Trophoblast cell (in vitro differentiated cells and primary cell): ENCODE measurements around the gene ATP13A3.
A peak's percentile ranks its signal among the peaks of the same experiment; 100 is the strongest.

Experiments
- DNase-seq, 2 donors: peaks; one replicate each; pipeline ENCODE4 v3.0.0-alpha.2; 2016
- H2AFZ ChIP-seq: 2 replicates; pipeline ENCODE4 v1.6.1; 2013; ENCODE audit warnings: low read length, moderate library complexity, mild to moderate bottlenecking; ENCODE audit not compliant: insufficient read depth, poor library complexity
- H2AK5ac ChIP-seq: 2 replicates; pipeline ENCODE4 v1.6.1; 2013; ENCODE audit warnings: mild to moderate bottlenecking, low read length
- H2BK120ac ChIP-seq: 2 replicates; pipeline ENCODE4 v1.6.1; 2013; ENCODE audit warnings: low read length, mild to moderate bottlenecking, moderate library complexity; ENCODE audit not compliant: insufficient read depth, poor library complexity
- H2BK12ac ChIP-seq: 2 replicates; pipeline ENCODE4 v1.6.1; 2013; ENCODE audit warnings: mild to moderate bottlenecking, low read length, moderate library complexity
- H2BK5ac ChIP-seq: 2 replicates; pipeline ENCODE4 v1.6.1; 2013; ENCODE audit warnings: low read length, low read depth, moderate library complexity, mild to moderate bottlenecking; ENCODE audit not compliant: poor library complexity
- H3K14ac ChIP-seq: 2 replicates; pipeline ENCODE4 v1.6.1; 2013; ENCODE audit warnings: mild to moderate bottlenecking, low read length
- H3K18ac ChIP-seq: 2 replicates; pipeline ENCODE4 v1.6.1; 2013; ENCODE audit warnings: mild to moderate bottlenecking, low read length
- H3K23ac ChIP-seq: 2 replicates; pipeline ENCODE4 v1.6.1; 2013; ENCODE audit warnings: low read length
- H3K27ac ChIP-seq: 2 replicates; pipeline ENCODE4 v1.5.1; 2013; ENCODE audit warnings: low read depth, mild to moderate bottlenecking, inconsistent platforms, low read length, moderate library complexity
- H3K27me3 ChIP-seq: 2 replicates; pipeline ENCODE4 v1.6.1; 2013; ENCODE audit warnings: inconsistent platforms, mild to moderate bottlenecking, low read length, moderate library complexity; ENCODE audit not compliant: insufficient read depth
- H3K36me3 ChIP-seq, 2 experiments: 1 replicate in 1 of 2; 2 replicates in 1 of 2; pipeline ENCODE4 v1.6.1; 2013; ENCODE audit warnings: low read length in 2 of 2, mild to moderate bottlenecking in 2 of 2, moderate library complexity in 1 of 2; ENCODE audit not compliant: insufficient read depth in 2 of 2, control insufficient read depth in 1 of 2
- H3K4ac ChIP-seq: 2 replicates; pipeline ENCODE4 v1.6.1; 2013; ENCODE audit warnings: low read depth, mild to moderate bottlenecking, low read length, moderate library complexity
- H3K4me1 ChIP-seq, 2 experiments: 1 replicate in 1 of 2; 2 replicates in 1 of 2; pipeline ENCODE4 v1.6.1; 2013; ENCODE audit warnings: low read length in 2 of 2, mild to moderate bottlenecking in 2 of 2, moderate library complexity in 1 of 2; ENCODE audit not compliant: insufficient read depth in 2 of 2, control insufficient read depth in 1 of 2
- H3K4me2 ChIP-seq: 2 replicates; pipeline ENCODE4 v1.6.1; 2013; ENCODE audit warnings: inconsistent platforms, mild to moderate bottlenecking, low read length, moderate library complexity
- H3K4me3 ChIP-seq: 2 replicates; pipeline ENCODE4 v1.5.1; 2013; ENCODE audit warnings: mild to moderate bottlenecking, low read depth, low read length, inconsistent platforms
- H3K79me1 ChIP-seq: one replicate; pipeline ENCODE4 v1.6.1; 2013; ENCODE audit warnings: low read length
- H3K79me2 ChIP-seq: 2 replicates; pipeline ENCODE4 v1.6.1; 2013; ENCODE audit warnings: low read length, mild to moderate bottlenecking; ENCODE audit not compliant: control insufficient read depth, insufficient read depth, poor library complexity
- H3K9ac ChIP-seq: 2 replicates; pipeline ENCODE4 v1.6.1; 2013; ENCODE audit warnings: mild to moderate bottlenecking, low read length
- H3K9me3 ChIP-seq: 2 replicates; pipeline ENCODE4 v1.6.1; 2013; ENCODE audit warnings: low read depth, mild to moderate bottlenecking, control low read depth, inconsistent platforms, low read length; ENCODE audit not compliant: insufficient read depth
- H4K12ac ChIP-seq: 2 replicates; pipeline ENCODE4 v1.6.1; 2013; ENCODE audit warnings: low read depth, mild to moderate bottlenecking, low read length, moderate library complexity
- H4K8ac ChIP-seq: 2 replicates; pipeline ENCODE4 v1.6.1; 2013; ENCODE audit warnings: low read depth, mild to moderate bottlenecking, low read length, moderate library complexity
- H4K91ac ChIP-seq: one replicate; pipeline ENCODE4 v1.6.1; 2013; ENCODE audit warnings: low read depth, mild to moderate bottlenecking, low read length, moderate library complexity
- WGBS: extraction: QIAGEN DNeasy Blood & Tissue Kit; methylation state at CpG from one replicate; pipeline ENCODE4 v1.1.7; 2013; ENCODE audit warnings: missing lambda C conversion rate; ENCODE audit not compliant: insufficient read length, insufficient coverage; ENCODE audit errors: extremely low coverage; 5-methylcytosine and 5-hydroxymethylcytosine counted together

Gene ATP13A3

DNA sequence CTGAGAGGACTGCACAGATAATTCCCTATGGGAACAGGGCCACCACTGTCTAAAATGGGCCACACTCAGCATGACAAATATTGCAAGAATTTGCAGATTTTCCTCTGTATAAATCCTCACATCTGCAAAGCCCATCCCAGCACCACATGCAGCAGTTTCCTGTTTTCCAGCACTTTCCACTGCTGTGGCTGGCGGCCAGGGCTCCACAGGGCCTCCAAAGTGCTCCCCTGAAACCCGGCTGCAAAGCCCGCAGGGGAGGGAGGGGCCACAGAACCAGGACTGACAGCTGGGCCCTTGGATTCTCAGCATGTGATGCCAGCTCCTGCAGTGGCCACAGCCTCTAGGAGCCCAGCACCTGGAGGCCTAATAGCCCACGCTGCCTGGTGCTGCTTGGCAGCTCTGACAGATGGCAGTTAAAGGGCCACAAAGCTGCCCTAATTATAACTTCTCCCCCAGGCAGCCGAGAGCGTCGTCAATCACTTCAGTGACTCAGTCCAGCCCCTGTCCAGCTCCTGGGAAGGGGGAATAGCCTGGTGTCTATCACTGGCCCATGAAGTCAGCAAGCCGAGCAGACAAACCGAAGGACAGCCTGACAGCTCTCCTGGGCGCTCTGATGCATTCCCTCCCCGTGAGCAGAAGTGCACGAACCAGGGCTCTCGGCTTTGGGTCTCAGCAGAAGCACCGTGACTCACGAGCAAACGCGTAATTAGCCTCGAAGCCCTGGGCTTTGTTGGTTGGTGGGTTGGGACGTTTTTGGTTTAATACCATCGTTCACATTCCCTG, 122.0 kb downstream of the ATP13A3 start:
- no peak overlapping the region for H3K4me3 ChIP-seq
- H3K27ac ChIP-seq: no peak overlapping the region
- H3K4me1 ChIP-seq: peaks cover 3 to 14% of the 10 kb centered on the region in 2 experiments
- no peak overlapping the region for H4K12ac ChIP-seq
- H2BK120ac ChIP-seq: no peak overlapping the region
- H3K9me3 ChIP-seq: peaks cover 2% of the 10 kb centered on the region
- H3K4ac ChIP-seq: no peak overlapping the region
- no peak overlapping the region for H4K8ac ChIP-seq
- H4K91ac ChIP-seq: no peak overlapping the region
- no CpG with 5 or more reads among the region's 20 CpGs for WGBS
- H3K27me3 ChIP-seq: no peaks in the 10 kb centered on the region
- H3K14ac ChIP-seq: no peak overlapping the region
- H2BK12ac ChIP-seq: no peak overlapping the region
- no peaks in the 10 kb centered on the region for H3K36me3 ChIP-seq
- no peak overlapping the region for H2AK5ac ChIP-seq
- H3K23ac ChIP-seq: no peak overlapping the region
- no peak overlapping the region for H2AFZ ChIP-seq
- H2BK5ac ChIP-seq: no peak overlapping the region
- no peaks in the 10 kb centered on the region for H3K79me1 ChIP-seq
- no peak overlapping the region for H3K18ac ChIP-seq
- no peaks in the 10 kb centered on the region for H3K79me2 ChIP-seq
- no peak overlapping the region for H3K9ac ChIP-seq
- H3K4me2 ChIP-seq: peak overlapping the region; percentile 15
- DNase-seq: peak; percentile 33 to 38

DNA sequence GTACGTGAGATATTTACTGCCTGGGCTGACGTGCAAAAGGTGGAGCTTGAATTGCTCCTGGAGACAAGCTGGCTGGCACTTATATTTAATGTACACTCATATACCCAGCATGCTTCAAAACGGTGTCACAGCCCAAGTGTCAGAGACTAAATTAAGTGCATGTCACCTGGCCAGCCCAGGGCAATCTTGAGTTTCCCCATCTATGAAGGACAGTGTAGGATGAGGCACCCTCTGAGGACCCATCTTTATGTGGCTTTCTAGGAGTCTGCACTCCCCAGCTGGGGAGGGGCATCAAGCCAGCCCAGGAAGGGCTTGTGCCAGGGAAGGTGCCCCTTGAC, 122.5 kb downstream of the ATP13A3 start:
- Histone ChIP-seq H4K12ac (no peak overlapping the region), H3K4ac (no peak overlapping the region)
- no peak for DNase-seq

DNA sequence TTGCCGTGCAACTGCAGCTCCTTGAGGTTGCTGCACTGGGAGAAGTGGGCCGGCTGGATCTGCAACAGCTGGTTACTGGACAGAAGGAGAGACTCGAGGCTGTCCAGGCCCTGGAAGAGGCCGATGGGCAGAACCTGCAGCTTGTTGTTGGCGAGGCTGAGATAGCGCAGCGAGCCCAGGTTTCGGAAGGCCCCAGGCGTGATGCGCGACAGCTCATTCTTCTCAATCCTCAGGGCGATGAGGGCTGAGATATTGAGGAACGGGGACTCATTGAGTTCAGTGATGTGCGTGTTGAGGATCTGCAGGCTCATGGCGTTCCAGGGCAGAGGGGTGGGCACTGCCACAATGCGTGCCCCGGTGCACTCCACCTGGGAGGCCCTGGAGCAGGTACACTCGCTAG, 126.2 kb downstream of the ATP13A3 start:
- DNase-seq: peak; percentile 61 to 82
- H3K9ac ChIP-seq: no peak overlapping the region
- H2AK5ac ChIP-seq: no peak overlapping the region
- H3K36me3 ChIP-seq: no peaks in the 10 kb centered on the region
- no peak overlapping the region for H3K4ac ChIP-seq
- no peak overlapping the region for H3K4me3 ChIP-seq
- no peaks in the 10 kb centered on the region for H3K79me2 ChIP-seq
- no peak overlapping the region for H3K4me2 ChIP-seq
- no peak overlapping the region for H4K91ac ChIP-seq
- H2BK120ac ChIP-seq: no peak overlapping the region
- H2AFZ ChIP-seq: no peak overlapping the region
- H3K27ac ChIP-seq: no peak overlapping the region
- H3K9me3 ChIP-seq: peaks cover 9% of the 10 kb centered on the region
- H3K4me1 ChIP-seq: peaks cover 3 to 11% of the 10 kb centered on the region in 2 experiments
- H3K23ac ChIP-seq: no peak overlapping the region
- no peak overlapping the region for H3K14ac ChIP-seq
- no peak overlapping the region for H2BK5ac ChIP-seq
- WGBS: no CpG with 5 or more reads among the region's 18 CpGs
- H3K27me3 ChIP-seq: no peaks in the 10 kb centered on the region
- no peaks in the 10 kb centered on the region for H3K79me1 ChIP-seq
- no peak overlapping the region for H4K8ac ChIP-seq
- H2BK12ac ChIP-seq: no peak overlapping the region
- no peak overlapping the region for H4K12ac ChIP-seq
- H3K18ac ChIP-seq: no peak overlapping the region

More for the DNA sequence above, 122.5 kb downstream of the ATP13A3 start:
- H4K91ac ChIP-seq: no peak overlapping the region
- H4K8ac ChIP-seq: no peak overlapping the region
- no peak overlapping the region for H3K18ac ChIP-seq
- H3K9ac ChIP-seq: no peak overlapping the region
- no peak overlapping the region for H2AFZ ChIP-seq
- H2BK120ac ChIP-seq: no peak overlapping the region
- no peaks in the 10 kb centered on the region for H3K36me3 ChIP-seq
- H3K79me2 ChIP-seq: no peaks in the 10 kb centered on the region
- peaks cover 3 to 14% of the 10 kb centered on the region in 2 experiments for H3K4me1 ChIP-seq
- H3K27me3 ChIP-seq: no peaks in the 10 kb centered on the region
- peaks cover 5% of the 10 kb centered on the region for H3K9me3 ChIP-seq
- H3K23ac ChIP-seq: no peak overlapping the region
- no peak overlapping the region for H2BK5ac ChIP-seq
- H3K14ac ChIP-seq: no peak overlapping the region
- no peak overlapping the region for H3K4me2 ChIP-seq
- no peak overlapping the region for H2BK12ac ChIP-seq
- no peak overlapping the region for H3K27ac ChIP-seq
- no peak overlapping the region for H2AK5ac ChIP-seq
- no peak overlapping the region for H3K4me3 ChIP-seq
- WGBS: no CpG with 5 or more reads among the region's 3 CpGs
- no peaks in the 10 kb centered on the region for H3K79me1 ChIP-seq

DNA sequence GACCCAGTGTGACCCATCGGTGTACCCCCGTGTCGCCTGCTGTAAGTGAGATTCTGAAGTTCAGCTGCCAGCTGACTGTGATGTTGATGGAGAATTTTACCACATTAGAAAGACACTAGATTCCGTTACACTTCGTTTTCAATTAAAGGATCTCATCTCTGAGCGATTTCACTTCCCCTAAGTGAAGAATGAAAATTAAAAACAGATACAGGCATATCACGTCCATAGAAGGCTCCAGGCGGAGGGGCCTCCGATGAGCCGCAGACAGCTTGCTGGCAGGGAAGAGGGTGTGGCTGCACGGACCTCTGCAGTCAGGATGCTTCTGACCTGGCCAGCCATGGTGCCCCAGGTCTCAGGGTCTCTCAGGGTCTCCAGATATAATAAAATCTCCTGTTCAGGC, 129.1 kb downstream of the ATP13A3 start:
- H4K8ac ChIP-seq: no peak overlapping the region
- H2AFZ ChIP-seq: no peak overlapping the region
- no peaks in the 10 kb centered on the region for H3K79me2 ChIP-seq
- no peak overlapping the region for H2BK120ac ChIP-seq
- no peak overlapping the region for H2BK5ac ChIP-seq
- no peak overlapping the region for H3K4ac ChIP-seq
- no peak overlapping the region for H3K27ac ChIP-seq
- H3K4me2 ChIP-seq: no peak overlapping the region
- DNase-seq: no peak
- H2BK12ac ChIP-seq: no peak overlapping the region
- no peak overlapping the region for H4K12ac ChIP-seq
- H3K4me3 ChIP-seq: no peak overlapping the region
- no peaks in the 10 kb centered on the region for H3K36me3 ChIP-seq
- no peak overlapping the region for H3K14ac ChIP-seq
- no peak overlapping the region for H4K91ac ChIP-seq
- H3K79me1 ChIP-seq: no peaks in the 10 kb centered on the region
- H2AK5ac ChIP-seq: no peak overlapping the region
- no peak overlapping the region for H3K9ac ChIP-seq
- no peaks in the 10 kb centered on the region for H3K27me3 ChIP-seq
- no CpG with 5 or more reads among the region's 11 CpGs for WGBS
- no peaks in the 10 kb centered on the region for H3K4me1 ChIP-seq
- no peak overlapping the region for H3K23ac ChIP-seq
- H3K9me3 ChIP-seq: peaks cover 11% of the 10 kb centered on the region
- H3K18ac ChIP-seq: no peak overlapping the region
